Heart left ventricle (tissue), 13 donors: ENCODE data around the gene SLC66A2.

Experiments
- CTCF ChIP-seq, 12 donors: fragments of 200-600 bp; sonication (generic) in 4 of 12; IDR thresholded peaks; one replicate each; pipeline versions ENCODE4 v1.5.0 to v1.8.0; 2018 to 2022; ENCODE audit warnings: antibody characterized with exemption in 12 of 12, mild to moderate bottlenecking in 5 of 12
- POLR2A ChIP-seq, 2 donors: fragments of 450-650 bp; IDR thresholded peaks; one replicate each; pipeline ENCODE4 v1.6.1; 2017; ENCODE audit warnings: antibody characterized with exemption in 2 of 2, mild to moderate bottlenecking in 2 of 2, moderate library complexity in 2 of 2
- donor health status: ischemic (EF 13 %, LVEDD 7.1; RV severe dilation, severe dysfunction).
- donor health status: DM: no; HTN: yes; CAD: no.
- donor health status: DM: no; HTN: no; CAD: no.
- donor health status: ischemic (EF 25% LVEDD 6.9; RV normal size, moderate dysfunction).
- donor health status: ischemic (EF 25% LVEDD 5.7; RV mildly dilated, moderate dysfunction).
- donor health status: ischemic (EF 35%, LVEDD 5.7; RV mildly dilated, moderate dysfunction).
- donor health status: nonischemic (EF 11% LVEDD 7.7; RV severe dilation, severe dysfunction).
- donor health status: DM: yes; HTN: yes; CAD: no.
- donor health status: PGD.
- donor health status: ischemic (EF 29% LVEDD 5.4; RV normal size, mild dysfunction).
- donor health status: nonischemic (EF 23%, LVEDD 6.1; RV moderate dilation, normal function).

- no peak for TF ChIP-seq POLR2A (IDR thresholded peaks at IDR 0.05)
- no peak for TF ChIP-seq CTCF (IDR thresholded peaks at IDR 0.05)
Measured at GRCh38 chr18:79917169-79917852, 34.1 kb downstream of the SLC66A2 start.
